ENCODE results near the gene RASSF6.

Gene RASSF6

GRCh38 chr4:73608689-73609594 is 11.3 kb downstream of the RASSF6 start:
- TF ChIP-seq CTCF (IDR thresholded peaks at IDR 0.05; ENCODE audit: low read depth, low read length) = no peak
- DNase-seq (ENCODE audit: low read depth) = no peak
- no peak overlapping the region for H3K4me3 ChIP-seq (ENCODE audit: low read depth, low read length)

GRCh38 chr4:73607375-73608033 is 12.7 kb downstream of the RASSF6 start:
- DNase-seq (ENCODE audit: low read depth) = no peak
- TF ChIP-seq MAX (IDR thresholded peaks at IDR 0.05; ENCODE audit: low read depth, low read length) (no peak), POLR2A (IDR thresholded peaks at IDR 0.05; ENCODE audit: extremely low read depth, insufficient read length) (no peak), MYC (IDR thresholded peaks at IDR 0.05; ENCODE audit: low read depth, low read length) (no peak), CTCF (IDR thresholded peaks at IDR 0.05; ENCODE audit: low read depth, low read length) (no peak)
- no peak overlapping the region for H3K4me3 ChIP-seq (ENCODE audit: low read depth, low read length)

- H3K4me3 ChIP-seq (ENCODE audit: low read depth, low read length) = no peak overlapping the region
- TF ChIP-seq CTCF (IDR thresholded peaks at IDR 0.05; ENCODE audit: low read depth, low read length) (no peak), POLR2A (IDR thresholded peaks at IDR 0.05; ENCODE audit: extremely low read depth, insufficient read length) (no peak), MYC (IDR thresholded peaks at IDR 0.05; ENCODE audit: low read depth, low read length) (no peak), MAX (IDR thresholded peaks at IDR 0.05; ENCODE audit: low read depth, low read length) (no peak)
- DNase-seq (ENCODE audit: low read depth) = no peak
Observed at GRCh38 chr4:73606465-73606974, 13.7 kb downstream of the RASSF6 start.

DNA sequence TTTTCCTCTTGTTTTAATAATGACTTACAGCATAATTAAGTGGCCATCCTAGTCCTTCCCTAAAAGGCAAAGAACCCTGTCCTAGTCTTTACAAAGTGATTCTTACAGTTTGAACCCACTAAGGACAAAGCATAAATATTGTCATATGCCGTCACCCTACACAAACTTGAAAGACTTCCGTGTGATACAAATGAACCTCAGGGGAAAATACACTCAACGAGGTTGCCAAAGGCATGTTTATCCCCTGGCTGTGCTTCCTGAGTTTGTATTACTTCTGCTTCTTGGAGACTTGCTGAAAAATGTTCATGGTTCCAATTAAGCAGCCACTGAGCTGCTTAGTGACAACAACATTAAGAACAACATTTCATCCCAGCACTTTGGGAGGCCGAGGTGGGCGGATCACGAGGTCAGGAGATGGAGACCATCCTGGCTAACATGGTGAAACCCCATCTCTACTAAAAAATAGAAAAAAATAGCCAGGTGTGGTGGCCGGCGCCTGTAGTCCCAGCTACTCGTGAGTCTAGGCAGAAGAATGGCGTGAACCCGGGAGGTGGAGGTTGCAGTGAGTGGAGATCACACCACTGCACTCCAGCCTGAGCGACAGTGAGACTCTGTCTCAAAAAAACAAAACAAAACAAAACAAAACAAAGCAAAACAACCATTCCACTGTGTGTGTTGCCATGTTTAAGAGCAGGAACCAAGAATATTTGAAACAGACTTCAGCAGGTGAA is 16.2 kb downstream of the RASSF6 start:
- H3K4me3 ChIP-seq (ENCODE audit: low read depth, low read length) = no peak overlapping the region
- DNase-seq (ENCODE audit: low read depth) = no peak
- TF ChIP-seq MAX (IDR thresholded peaks at IDR 0.05; ENCODE audit: low read depth, low read length) (no peak), CTCF (IDR thresholded peaks at IDR 0.05; ENCODE audit: low read depth, low read length) (no peak), MYC (IDR thresholded peaks at IDR 0.05; ENCODE audit: low read depth, low read length) (no peak), POLR2A (IDR thresholded peaks at IDR 0.05; ENCODE audit: extremely low read depth, insufficient read length) (no peak)

- TF ChIP-seq CTCF (IDR thresholded peaks at IDR 0.05; ENCODE audit: low read depth, low read length) (no peak), MYC (IDR thresholded peaks at IDR 0.05; ENCODE audit: low read depth, low read length) (no peak), POLR2A (IDR thresholded peaks at IDR 0.05; ENCODE audit: extremely low read depth, insufficient read length) (no peak), MAX (IDR thresholded peaks at IDR 0.05; ENCODE audit: low read depth, low read length) (no peak)
- DNase-seq (ENCODE audit: low read depth) = no peak
- no peak overlapping the region for H3K4me3 ChIP-seq (ENCODE audit: low read depth, low read length)
Observed at GRCh38 chr4:73603271-73603710, 16.9 kb downstream of the RASSF6 start.
